ENCODE data around the gene KPNA3. TPM values are rescaled to one million over a fixed set of nuclear protein-coding genes. Genes with fewer than 3 reads are reported as not detected.

The KPNA3 gene
- polyA plus RNA-seq, 1 donor from 2014 or later, result 41.7 TPM

- TF ChIP-seq SMC3 (conservative IDR thresholded peaks at IDR 0.05; ENCODE audit: poor library complexity), result no peak
- TF ChIP-seq RAD21 (conservative IDR thresholded peaks at IDR 0.05), result no peak
Observed at GRCh38 chr13:49782784-49783183, 9.7 kb downstream of the KPNA3 start (continued).

GRCh38 chr13:49781806-49782205 is 10.7 kb downstream of the KPNA3 start:
- Histone ChIP-seq H3K36me3 (ENCODE audit: insufficient read depth, low read length) (no peaks in the 10 kb centered on the region), H4K20me1 (ENCODE audit: insufficient read depth) (no peaks in the 10 kb centered on the region)

More at GRCh38 chr13:49781806-49782205, 10.7 kb downstream of the KPNA3 start:
- no peak overlapping the region for H3K4me2 ChIP-seq (ENCODE audit: low read length)
- no peak overlapping the region for H3K27ac ChIP-seq (ENCODE audit: low read length)
- no peak overlapping the region for H3K4me3 ChIP-seq (ENCODE audit: low read length)
- peaks cover 93% of the 10 kb centered on the region for H3K79me2 ChIP-seq (replicated peaks; ENCODE audit: insufficient read depth, low read length)
- peaks cover 3% of the 10 kb centered on the region for H3F3A ChIP-seq (ENCODE audit: insufficient read depth, low read length, poor library complexity, severe bottlenecking)
- H3K27me3 ChIP-seq (ENCODE audit: insufficient read depth, low read depth, low read length), result no peaks in the 10 kb centered on the region
- no peaks in the 10 kb centered on the region for H3K9me3 ChIP-seq (ENCODE audit: low read length)
- no peak overlapping the region for H3K9ac ChIP-seq (ENCODE audit: low read length)
- H3K9me2 ChIP-seq (ENCODE audit: insufficient read depth, low read length), result no peaks in the 10 kb centered on the region
- TF ChIP-seq SMC3 (conservative IDR thresholded peaks at IDR 0.05; ENCODE audit: poor library complexity) (no peak), CTCF (IDR thresholded peaks at IDR 0.05; ENCODE audit: poor library complexity, severe bottlenecking) (no peak), RAD21 (conservative IDR thresholded peaks at IDR 0.05) (no peak), EP300 (conservative IDR thresholded peaks at IDR 0.05; ENCODE audit: poor library complexity, severe bottlenecking) (no peak), MXI1 (conservative IDR thresholded peaks at IDR 0.05; ENCODE audit: poor library complexity, severe bottlenecking) (no peak), TAF1 (IDR thresholded peaks at IDR 0.05; ENCODE audit: low read depth) (no peak), REST (IDR thresholded peaks at IDR 0.05; ENCODE audit: borderline replicate concordance) (no peak)
- no peak overlapping the region for H2AFZ ChIP-seq (ENCODE audit: low read depth, low read length)
